ENCODE data around the gene ZGPAT. TPM values are rescaled to one million over a fixed set of nuclear protein-coding genes. Genes with fewer than 3 reads are reported as not detected.
A peak's percentile ranks its signal among the peaks of the same experiment; 100 is the strongest.

Gene ZGPAT
- total RNA-seq, 1 donor from 2014 or later = 27.2 TPM

- Histone ChIP-seq H3K9me3 (no peaks in the 10 kb centered on the region), H3K4me3 (peak overlapping the region; percentile 73), H3K27ac (peak overlapping the region; percentile 85), H3K27me3 (ENCODE audit: low read depth) (no peaks in the 10 kb centered on the region), H3K36me3 (peaks cover 36% of the 10 kb centered on the region), H3K4me1 (peaks cover 41% of the 10 kb centered on the region)
- DNase-seq (peak; percentile 91), ATAC-seq (peak; percentile 83)
- no peak for TF ChIP-seq CTCF (IDR thresholded peaks at IDR 0.05)
- intact Hi-C loops (cut with DNase I) = no loop called here
Observed at GRCh38 chr20:63740627-63741353, 33.0 kb downstream of the ZGPAT start.

- ATAC-seq (no peak), DNase-seq (no peak)
- H3K9me3 ChIP-seq = no peaks in the 10 kb centered on the region
- H3K27ac ChIP-seq = peak overlapping the region; percentile 85
- peaks cover 36% of the 10 kb centered on the region for H3K4me1 ChIP-seq
- peaks cover 36% of the 10 kb centered on the region for H3K36me3 ChIP-seq
- no peak for TF ChIP-seq CTCF (IDR thresholded peaks at IDR 0.05)
- no peaks in the 10 kb centered on the region for H3K27me3 ChIP-seq (ENCODE audit: low read depth)
- H3K4me3 ChIP-seq = peak overlapping the region; percentile 73
- intact Hi-C loops (cut with DNase I) = no loop called here
Observed at GRCh38 chr20:63741354-63741675, 33.5 kb downstream of the ZGPAT start.

GRCh38 chr20:63741676-63742380, 34.0 kb downstream of the ZGPAT start:
- H3K36me3 ChIP-seq = peaks cover 36% of the 10 kb centered on the region
- peaks cover 35% of the 10 kb centered on the region for H3K4me1 ChIP-seq
- no peak for TF ChIP-seq CTCF (IDR thresholded peaks at IDR 0.05)
- peak overlapping the region; percentile 85 for H3K27ac ChIP-seq
- no peaks in the 10 kb centered on the region for H3K9me3 ChIP-seq
- ATAC-seq (no peak), DNase-seq (no peak)
- H3K4me3 ChIP-seq = peak overlapping the region; percentile 73
- H3K27me3 ChIP-seq (ENCODE audit: low read depth) = no peaks in the 10 kb centered on the region
- intact Hi-C loops (cut with DNase I) = no loop called here

- no peak for ATAC-seq
- H3K4me3 ChIP-seq = no peak overlapping the region
- H3K27ac ChIP-seq = no peak overlapping the region
- peaks cover 36% of the 10 kb centered on the region for H3K36me3 ChIP-seq
- no peak for DNase-seq
- intact Hi-C loops (cut with DNase I) = no loop called here
- no peak for TF ChIP-seq CTCF (IDR thresholded peaks at IDR 0.05)
- H3K4me1 ChIP-seq = peaks cover 32% of the 10 kb centered on the region
- H3K27me3 ChIP-seq (ENCODE audit: low read depth) = no peaks in the 10 kb centered on the region
- H3K9me3 ChIP-seq = no peaks in the 10 kb centered on the region
Observed at GRCh38 chr20:63742381-63743024, 34.7 kb downstream of the ZGPAT start.

GRCh38 chr20:63743210-63743970, 35.6 kb downstream of the ZGPAT start:
- no peak overlapping the region for H3K27ac ChIP-seq
- no peaks in the 10 kb centered on the region for H3K9me3 ChIP-seq
- H3K4me3 ChIP-seq = no peak overlapping the region
- no peak for TF ChIP-seq CTCF (IDR thresholded peaks at IDR 0.05)
- H3K27me3 ChIP-seq (ENCODE audit: low read depth) = no peaks in the 10 kb centered on the region
- no peak for DNase-seq
- intact Hi-C loops (cut with DNase I) = no loop called here
- ATAC-seq = no peak
- peaks cover 36% of the 10 kb centered on the region for H3K36me3 ChIP-seq
- peaks cover 23% of the 10 kb centered on the region for H3K4me1 ChIP-seq

All from lower lobe of right lung (tissue), 2 donors.